NCI-H2227 treated with DMSO at 0.1 percent for 48 hours (cell line): ENCODE results near the gene BACE2.
"Not testable (repeated sequence)": the region's sequence is repeated elsewhere in the genome, so short reads cannot be mapped to it uniquely, and the experiment has no call there.

Experiments
- DNase-seq: peaks from one replicate; lab custom pipeline; 2025; lab: John Stamatoyannopoulos, UW

BACE2 gene

DNA sequence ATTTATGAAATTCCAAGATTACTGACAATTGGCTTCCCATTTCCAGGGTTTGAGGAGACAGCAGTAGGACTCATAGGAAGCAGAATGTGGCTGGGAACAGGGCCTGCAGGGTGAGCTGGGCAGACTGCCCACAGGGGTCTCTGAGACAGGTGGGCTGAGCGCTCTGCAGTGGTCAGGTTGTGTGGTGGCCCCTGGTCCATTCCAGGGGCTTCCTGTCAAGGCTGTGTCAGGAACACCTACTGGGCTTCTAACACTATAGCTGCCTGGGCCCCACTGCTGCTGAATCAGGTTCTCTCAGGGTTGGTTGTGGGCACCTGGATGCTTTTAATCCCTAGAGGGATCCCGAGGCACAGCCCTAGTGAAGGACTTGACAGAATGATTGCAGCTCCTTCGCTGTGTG, 72.1 kb downstream of the BACE2 start:
- DNase-seq: no peak

DNA sequence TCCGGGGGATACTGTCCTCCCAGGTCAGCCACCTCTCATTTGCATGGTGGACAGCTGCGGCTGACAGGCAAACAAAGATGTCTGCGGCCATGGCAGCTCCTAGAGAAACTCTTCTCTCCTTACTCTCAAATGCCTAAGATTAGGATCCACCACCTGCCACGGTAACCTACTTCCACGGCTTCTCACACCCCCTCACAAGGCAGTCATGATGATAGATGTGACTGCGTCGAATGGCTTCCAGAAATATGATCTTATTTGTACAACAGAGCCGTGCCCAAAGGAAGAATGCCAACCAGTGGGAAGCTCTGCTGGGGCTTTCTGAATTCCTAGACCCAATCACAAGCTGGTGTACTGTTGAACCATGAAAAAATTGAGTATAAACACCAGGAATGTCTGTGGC, 73.4 kb downstream of the BACE2 start:
- no peak for DNase-seq

DNA sequence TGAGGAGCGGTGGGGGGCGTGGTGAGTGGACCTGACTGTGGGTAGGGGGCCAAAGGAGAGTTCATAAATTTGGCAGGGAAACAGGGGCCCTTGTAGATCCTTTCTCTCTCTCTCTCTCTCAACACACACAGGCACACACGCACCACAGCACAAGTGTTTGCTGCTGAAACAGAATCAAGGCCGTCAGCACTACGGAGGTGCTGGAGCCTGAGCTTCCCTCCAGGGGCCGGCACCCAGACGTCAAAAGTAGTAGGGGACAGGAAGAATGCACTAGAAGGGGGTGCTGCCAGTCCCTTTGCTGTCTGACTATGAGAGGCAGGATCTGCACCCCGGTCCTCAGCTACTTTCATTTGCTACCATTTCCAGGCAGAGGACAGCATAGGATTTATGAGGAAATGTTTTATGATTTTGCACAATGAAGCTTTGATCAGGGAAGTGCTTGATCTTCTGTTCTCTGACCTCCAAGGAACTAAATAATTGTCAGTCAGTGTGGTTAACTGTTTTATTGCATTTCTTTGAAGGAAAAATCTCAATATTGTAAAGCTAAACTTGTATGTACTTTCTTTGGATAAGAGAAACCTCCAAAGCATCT, 74.4 kb downstream of the BACE2 start:
- no peak for DNase-seq

DNA sequence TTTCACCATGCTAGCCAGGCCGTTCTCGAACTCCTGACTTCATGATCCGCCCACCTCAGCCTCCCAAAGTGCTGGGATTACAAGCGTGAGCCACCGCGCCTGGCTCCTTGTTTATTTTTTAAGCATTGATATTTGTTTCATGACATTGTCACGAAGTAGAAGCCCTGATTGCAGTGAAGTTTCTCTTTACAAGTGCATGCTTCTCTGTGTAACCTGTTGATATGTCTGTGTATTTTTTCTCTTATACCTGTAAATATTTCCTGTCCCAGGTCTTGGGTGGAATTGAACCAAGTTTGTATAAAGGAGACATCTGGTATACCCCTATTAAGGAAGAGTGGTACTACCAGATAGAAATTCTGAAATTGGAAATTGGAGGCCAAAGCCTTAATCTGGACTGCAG, 75.1 kb downstream of the BACE2 start:
- DNase-seq: no peak

DNA sequence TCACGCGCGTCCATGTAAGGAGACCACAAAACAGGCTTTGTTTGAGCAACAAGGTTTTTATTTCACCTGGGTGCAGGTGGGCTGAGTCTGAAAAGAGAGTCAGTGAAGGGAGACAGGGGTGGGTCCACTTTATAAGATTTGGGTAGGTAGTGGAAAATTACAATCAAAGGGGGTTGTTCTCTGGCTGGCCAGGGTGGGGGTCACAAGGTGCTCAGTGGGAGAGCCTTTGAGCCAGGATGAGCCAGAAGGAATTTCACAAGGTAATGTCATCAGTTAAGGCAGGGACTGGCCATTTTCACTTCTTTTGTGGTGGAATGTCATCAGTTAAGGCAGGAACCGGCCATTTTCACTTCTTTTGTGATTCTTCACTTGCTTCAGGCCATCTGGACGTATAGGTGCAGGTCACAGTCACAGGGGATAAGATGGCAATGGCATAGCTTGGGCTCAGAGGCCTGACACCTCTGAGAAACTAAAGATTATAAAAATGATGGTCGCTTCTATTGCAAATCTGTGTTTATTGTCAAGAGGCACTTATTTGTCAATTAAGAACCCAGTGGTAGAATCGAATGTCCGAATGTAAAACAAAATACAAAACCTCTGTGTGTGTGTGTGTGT, 76.4 kb downstream of the BACE2 start:
- DNase-seq: not testable (repeated sequence)

- DNase-seq: no peak
These were observed 77.7 kb downstream of the BACE2 start for GRCh38 chr21:41245509-41246135.

DNA sequence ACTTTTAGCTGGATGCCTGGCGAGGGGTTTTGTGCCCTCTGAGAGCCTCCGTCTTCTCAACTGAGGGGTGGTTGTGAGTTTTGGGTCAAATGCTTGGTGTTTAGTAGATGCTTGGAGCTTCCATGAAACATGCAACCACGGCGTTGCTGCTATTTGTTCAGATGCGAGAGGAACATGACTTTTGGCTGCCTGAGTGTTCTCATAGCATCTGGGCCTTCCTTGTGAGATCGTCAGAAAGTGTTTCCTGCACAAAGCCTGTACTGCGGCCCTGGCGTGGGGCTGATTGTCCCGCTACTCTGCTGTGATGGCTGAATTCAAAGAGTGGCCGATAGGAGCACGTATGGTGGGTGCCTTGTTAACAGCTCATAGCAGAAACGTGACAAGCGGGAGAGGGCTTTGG, 78.8 kb downstream of the BACE2 start:
- no peak for DNase-seq

- DNase-seq: no peak
These were observed 79.9 kb downstream of the BACE2 start for GRCh38 chr21:41247561-41248545.

- no peak for DNase-seq
These were observed 81.5 kb downstream of the BACE2 start for GRCh38 chr21:41249476-41249875.

DNA sequence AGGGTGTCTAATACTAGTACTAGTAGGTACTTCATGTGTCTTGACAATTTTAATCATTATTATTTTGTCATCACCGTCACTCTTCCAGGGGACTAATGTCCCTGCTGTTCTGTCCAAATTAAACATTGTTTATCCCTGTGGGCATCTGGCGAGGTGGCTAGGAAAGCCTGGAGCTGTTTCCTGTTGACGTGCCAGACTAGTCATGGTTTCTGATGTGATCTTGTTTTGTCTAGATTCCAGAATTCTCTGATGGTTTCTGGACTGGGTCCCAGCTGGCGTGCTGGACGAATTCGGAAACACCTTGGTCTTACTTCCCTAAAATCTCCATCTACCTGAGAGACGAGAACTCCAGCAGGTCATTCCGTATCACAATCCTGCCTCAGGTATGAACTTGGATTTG, 82.6 kb downstream of the BACE2 start:
- no peak for DNase-seq

DNA sequence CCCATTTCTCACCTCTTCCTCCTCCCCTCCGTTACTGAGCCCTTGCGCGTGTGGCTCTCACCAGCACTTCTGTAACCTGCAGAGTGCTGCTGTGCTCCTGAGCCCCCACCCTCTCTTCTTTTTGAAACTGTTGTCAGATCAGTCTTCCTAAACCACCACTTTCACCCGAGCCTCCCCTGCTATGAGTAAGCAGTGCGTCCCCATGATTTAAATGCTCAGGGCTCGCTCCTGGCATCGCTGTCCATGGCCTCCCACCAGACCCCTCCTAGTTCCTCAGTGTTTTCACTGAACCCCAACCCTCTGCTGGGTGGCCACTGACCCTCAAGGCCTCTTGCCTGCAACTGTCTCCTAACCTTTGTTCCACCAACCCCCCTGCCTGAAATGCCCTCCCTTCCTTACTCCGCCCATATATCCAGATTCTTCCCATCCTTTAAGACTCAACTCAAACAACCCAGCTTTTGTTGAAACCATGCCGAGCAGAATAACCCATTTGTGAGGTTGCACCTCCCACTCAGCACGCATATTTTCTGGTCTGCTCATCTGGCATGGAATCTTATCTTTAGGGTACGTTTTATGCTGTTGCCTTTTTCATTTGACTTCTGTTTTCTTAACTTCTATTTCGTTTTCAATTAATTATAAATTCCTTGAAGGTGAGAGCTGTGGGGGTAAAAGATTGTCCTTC, 84.1 kb downstream of the BACE2 start:
- DNase-seq: no peak

DNA sequence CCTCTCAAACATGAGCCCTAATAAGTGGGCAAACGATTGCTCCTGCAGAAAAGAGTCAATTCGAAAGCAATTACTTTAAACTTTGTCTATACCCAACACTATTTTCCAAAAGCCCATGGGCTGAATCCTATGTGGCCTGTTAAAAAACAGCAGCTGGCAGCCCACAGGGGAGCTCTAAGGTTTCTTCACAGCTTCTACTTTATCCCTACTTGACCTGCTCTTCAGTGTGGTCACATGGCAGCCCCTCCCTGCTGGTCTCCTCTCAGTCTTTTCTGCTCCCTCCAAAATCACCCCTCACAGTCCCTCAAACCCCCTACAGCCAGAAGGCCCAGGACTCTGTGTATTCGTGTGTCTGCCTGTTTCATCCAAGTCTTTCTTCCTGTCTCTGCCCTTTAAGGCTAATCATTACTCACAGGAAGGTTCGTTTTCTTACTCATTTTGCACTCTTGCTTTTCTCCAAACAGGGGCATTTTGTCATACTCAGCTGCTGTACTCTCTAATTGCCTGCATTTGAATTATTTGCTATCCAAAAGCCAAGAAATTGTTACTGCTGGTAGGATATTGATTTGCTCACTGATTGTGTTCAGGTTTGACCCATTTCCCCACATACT, 86.2 kb downstream of the BACE2 start:
- no peak for DNase-seq

- no peak for DNase-seq
These were observed 87.2 kb downstream of the BACE2 start for GRCh38 chr21:41255190-41255589.

DNA sequence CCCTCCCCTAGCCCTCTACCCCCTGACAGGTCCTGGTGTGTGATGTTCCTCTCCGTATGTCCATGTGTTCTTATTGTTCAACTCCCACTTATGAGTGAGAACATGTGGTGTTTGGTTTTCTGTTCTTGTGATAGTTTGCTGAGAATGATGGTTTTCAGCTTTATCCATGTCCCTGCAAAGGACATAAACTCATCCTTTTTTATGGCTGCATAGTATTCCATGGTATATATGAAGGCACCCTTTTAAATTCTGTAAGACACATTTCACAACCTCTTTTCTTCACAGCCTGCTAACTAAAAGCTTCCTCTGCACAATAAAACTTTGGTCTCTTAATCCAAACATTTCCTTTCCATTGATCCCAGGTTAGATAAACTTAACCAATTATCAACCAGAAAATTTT, 88.3 kb downstream of the BACE2 start:
- DNase-seq: not testable (repeated sequence)

GRCh38 chr21:41256771-41257702, 89.1 kb downstream of the BACE2 start:
- DNase-seq: no peak

DNA sequence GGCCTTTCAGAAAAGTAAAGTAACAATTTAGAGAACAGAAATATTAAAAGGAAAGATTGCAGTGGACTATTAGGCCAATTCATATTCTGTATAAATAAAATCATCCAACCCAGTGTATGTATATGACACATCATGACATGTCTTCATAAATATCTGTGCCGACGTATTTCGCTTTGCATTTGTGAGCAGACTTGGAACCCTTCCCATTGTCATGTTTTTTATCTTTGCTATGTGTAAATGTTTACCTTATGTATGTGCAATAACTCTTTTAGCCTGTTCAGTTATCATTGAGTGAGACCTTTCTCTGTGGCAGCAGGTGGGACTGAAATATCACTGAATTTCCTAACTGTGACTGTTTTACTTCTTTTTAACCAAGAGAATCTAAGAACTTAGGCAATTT, 90.7 kb downstream of the BACE2 start:
- no peak for DNase-seq

GRCh38 chr21:41260428-41260827, 92.5 kb downstream of the BACE2 start:
- no peak for DNase-seq

GRCh38 chr21:41267346-41267745, 99.4 kb downstream of the BACE2 start:
- no peak for DNase-seq

GRCh38 chr21:41269535-41269934, 101.6 kb downstream of the BACE2 start:
- no peak for DNase-seq

GRCh38 chr21:41277196-41277595, 109.2 kb downstream of the BACE2 start:
- no peak for DNase-seq
